A673 (cell line): ENCODE measurements around the gene CPEB2. TPM values are rescaled to one million over a fixed set of nuclear protein-coding genes. Genes with fewer than 3 reads are reported as not detected.

ENCODE experiments used
- BruUV-seq: library from RNA; stranded (reverse); fragments of 400-500 nt; replicated peaks from 2 replicates; lab custom pipeline; 2021; lab: Mats Ljungman, UMichigan
- CTCF ChIA-PET: fragments of 300-600 bp; sonication (Branson Sonifier 250); formaldehyde crosslinking; loops from one replicate; lab custom pipeline; 2022; ENCODE audit warnings: antibody characterized with exemption; lab: Charles Lee
- POLR2A ChIA-PET: fragments of 300-600 bp; sonication (Branson Sonifier 250); formaldehyde crosslinking; loops from one replicate; lab custom pipeline; 2022; ENCODE audit warnings: antibody characterized with exemption; ENCODE audit not compliant: low non-redundant PET; lab: Charles Lee
- DNase-seq: peaks from one replicate; pipeline ENCODE4 v3.0.0-alpha.2; 2015; ENCODE audit warnings: low spot score
- H3K27ac ChIP-seq: fragments of 200-600 bp; sonication (generic); 2 replicates; pipeline ENCODE4 v1.5.1; 2016; ENCODE audit warnings: mixed run types, low read depth, mild to moderate bottlenecking, mixed read lengths, antibody characterized with exemption, low read length; ENCODE audit not compliant: poor library complexity, severe bottlenecking
- H3K27me3 ChIP-seq: fragments of 200-600 bp; sonication (generic); replicated peaks from 2 replicates; pipeline ENCODE4 v1.6.1; 2017; ENCODE audit warnings: mixed run types, low read depth, mild to moderate bottlenecking, mixed read lengths, antibody characterized with exemption, low read length; ENCODE audit not compliant: insufficient read depth, poor library complexity
- H3K36me3 ChIP-seq: fragments of 200-600 bp; sonication (generic); 2 replicates; pipeline ENCODE4 v1.6.1; 2016; ENCODE audit warnings: mixed run types, mild to moderate bottlenecking, mixed read lengths, antibody characterized with exemption, low read length; ENCODE audit not compliant: insufficient read depth, poor library complexity, severe bottlenecking
- H3K4me1 ChIP-seq: fragments of 200-600 bp; sonication (generic); 2 replicates; pipeline ENCODE4 v1.6.1; 2017; ENCODE audit warnings: mixed run types, mild to moderate bottlenecking, mixed read lengths, antibody characterized with exemption, low read length; ENCODE audit not compliant: insufficient read depth, poor library complexity, severe bottlenecking
- H3K4me3 ChIP-seq: fragments of 200-600 bp; sonication (generic); 2 replicates; pipeline ENCODE4 v1.5.1; 2016; ENCODE audit warnings: low read depth, mixed run types, mild to moderate bottlenecking, mixed read lengths, low read length; ENCODE audit not compliant: poor library complexity, severe bottlenecking
- H3K9me3 ChIP-seq: fragments of 200-600 bp; sonication (generic); 2 replicates; pipeline ENCODE4 v1.6.1; 2016; ENCODE audit warnings: mixed run types, low read depth, mild to moderate bottlenecking, mixed read lengths, antibody characterized with exemption, low read length; ENCODE audit not compliant: poor library complexity, severe bottlenecking
- CTCF ChIP-seq: fragments of 300-800, 200-600 bp; sonication (generic); conservative IDR thresholded peaks from 2 replicates; pipeline ENCODE4 v1.5.1; 2017; ENCODE audit warnings: low read depth, mild to moderate bottlenecking, antibody characterized with exemption, low read length, moderate library complexity, mixed read lengths
- EZH2 ChIP-seq: fragments of 200-600 bp; sonication (generic); IDR thresholded peaks from 2 replicates; pipeline ENCODE4 v1.6.1; 2017; ENCODE audit warnings: borderline replicate concordance, low read depth, mild to moderate bottlenecking, mixed read lengths, antibody characterized with exemption, low read length; ENCODE audit not compliant: poor library complexity, severe bottlenecking
- intact Hi-C: fragments of 100-400 bp; cut with micrococcal nuclease; formaldehyde crosslinking; loops from one replicate; pipeline ENCODE4 v1.10.0; 2022; ENCODE audit not compliant: unreplicated experiment
- total RNA-seq: library from RNA; stranded (reverse); gene quantifications from 2 replicates; pipeline ENCODE4 v1.2.3, GENCODE V29; 2021

The CPEB2 gene
- total RNA-seq, 1 experiment from 2014 or later, result 75.5 TPM

- intact Hi-C loops, result no loop called here
- no TSS peak for BruUV-seq
- Histone ChIP-seq H3K27me3 (no peaks in the 10 kb centered on the region), H3K4me1 (no peaks in the 10 kb centered on the region), H3K36me3 (peaks cover 57% of the 10 kb centered on the region), H3K4me3 (no peak overlapping the region), H3K9me3 (no peaks in the 10 kb centered on the region), H3K27ac (no peak overlapping the region)
- ChIA-PET POLR2A (interaction anchor here (0.6 kb wide), 1 partner anchor 8 kb away, joined by 4 read pairs; no protein-coding TSS in a partner anchor), CTCF (no interaction called here)
- no peak for TF ChIP-seq CTCF
- TF ChIP-seq EZH2, result no peak
- DNase-seq, result no peak
These were observed 66.0 kb downstream of the CPEB2 start for GRCh38 chr4:15068298-15068697.

- Histone ChIP-seq H3K27ac (no peak overlapping the region), H3K9me3 (peaks cover 7% of the 10 kb centered on the region), H3K4me1 (no peaks in the 10 kb centered on the region), H3K4me3 (no peak overlapping the region), H3K27me3 (no peaks in the 10 kb centered on the region), H3K36me3 (no peaks in the 10 kb centered on the region)
- DNase-seq, result no peak
- CTCF ChIA-PET, result no interaction called here
- no TSS peak for BruUV-seq
- POLR2A ChIA-PET, result no interaction called here
- TF ChIP-seq EZH2 (no peak), CTCF (no peak)
- intact Hi-C loops, result no loop called here
These were observed 73.6 kb downstream of the CPEB2 start for GRCh38 chr4:15075875-15076274.

GRCh38 chr4:15077969-15078368 is 75.7 kb downstream of the CPEB2 start:
- Histone ChIP-seq H3K27me3 (no peaks in the 10 kb centered on the region), H3K27ac (no peak overlapping the region), H3K36me3 (no peaks in the 10 kb centered on the region), H3K9me3 (peaks cover 7% of the 10 kb centered on the region), H3K4me3 (no peak overlapping the region), H3K4me1 (no peaks in the 10 kb centered on the region)
- no peak for DNase-seq
- POLR2A ChIA-PET, result no interaction called here
- CTCF ChIA-PET, result no interaction called here
- no TSS peak for BruUV-seq
- intact Hi-C loops, result no loop called here
- TF ChIP-seq CTCF (no peak), EZH2 (no peak)
